K562 (cell line): ENCODE data around the gene MPDU1. TPM values are rescaled to one million over a fixed set of nuclear protein-coding genes. Genes with fewer than 3 reads are reported as not detected.

ENCODE experiments used
- ATAC-seq: fragments of 200-7000 bp; cut with Tn5 transposase; 3 replicates; pipeline ENCODE4 v1.9.1; 2020; ENCODE audit warnings: moderate library complexity
- BruUV-seq: library from RNA; stranded (reverse); fragments of 400-500 nt; replicated peaks from 2 replicates; lab custom pipeline; 2021; lab: Mats Ljungman, UMichigan
- CTCF ChIA-PET: fragments of 300-600 bp; formaldehyde crosslinking; extraction: SDS; loops from one replicate; lab custom pipeline; 2021; ENCODE audit warnings: low intra/inter-chr PET ratio; lab: Yijun Ruan, JAX
- POLR2A ChIA-PET: fragments of 300-600, 350-650 bp; sonication (Branson Sonifier 250); formaldehyde crosslinking; extraction: SDS; loops from one replicate; lab custom pipeline; 2021; ENCODE audit warnings: antibody characterized with exemption, inconsistent platforms; lab: Yijun Ruan, JAX
- DNase-seq, 4 experiments: peaks; one replicate each; pipeline versions ENCODE4 v3.0.0 to v3.0.0-alpha.2; 2011 to 2018; ENCODE audit warnings: low spot score in 3 of 4, mixed read lengths in 3 of 4; ENCODE audit errors: extremely low read depth in 1 of 4
- FAIRE-seq: peaks from 2 replicates; lab custom pipeline; 2011; peaks lifted over from hg19 to GRCh38; lab: Jason Lieb, UNC
- H2AFZ ChIP-seq: 2 replicates; pipeline ENCODE4 v1.6.0; 2011; ENCODE audit warnings: low read depth, low read length, control low read depth, inconsistent platforms
- H3K27ac ChIP-seq: fragments of 200-600 bp; 3 replicates; pipeline ENCODE4 v1.8.0; 2011; ENCODE audit warnings: low read depth, mild to moderate bottlenecking, control low read depth, inconsistent platforms, low read length, moderate library complexity, mixed read lengths; ENCODE audit errors: extremely low read depth
- H3K27me3 ChIP-seq, 2 experiments: fragments of 300-600 bp in 1 of 2; 2 replicates in 1 of 2; 3 replicates in 1 of 2; pipeline versions ENCODE4 v1.6.0 to v1.8.0; 2011; ENCODE audit warnings: inconsistent platforms in 2 of 2, low read length in 2 of 2, mild to moderate bottlenecking in 1 of 2, mixed read lengths in 1 of 2, moderate library complexity in 1 of 2; ENCODE audit not compliant: control insufficient read depth in 2 of 2, insufficient read depth in 2 of 2
- H3K36me3 ChIP-seq: fragments of 300-600 bp; 3 replicates; pipeline ENCODE4 v1.8.0; 2011; ENCODE audit warnings: mild to moderate bottlenecking, low read length, inconsistent platforms; ENCODE audit not compliant: control insufficient read depth, insufficient read depth
- H3K4me1 ChIP-seq, 2 experiments: fragments of 200-600 bp in 1 of 2; replicated peaks in 1 of 2; 2 replicates in 1 of 2; 3 replicates in 1 of 2; pipeline versions ENCODE4 v1.5.1 to v1.8.0; 2011; ENCODE audit warnings: inconsistent platforms in 2 of 2, low read length in 2 of 2, mild to moderate bottlenecking in 1 of 2, mixed read lengths in 1 of 2, moderate library complexity in 1 of 2; ENCODE audit not compliant: control insufficient read depth in 2 of 2, insufficient read depth in 2 of 2
- H3K4me2 ChIP-seq: 2 replicates; pipeline ENCODE4 v1.6.1; 2011; ENCODE audit warnings: low read length, control low read depth, inconsistent platforms, mixed read lengths; ENCODE audit not compliant: insufficient read depth
- H3K4me3 ChIP-seq: fragments of 200-600 bp; sonication (generic), shearing (Covaris generic); 2 replicates; pipeline ENCODE4 v1.5.1; 2016; ENCODE audit warnings: control low read depth, inconsistent platforms
- H3K79me2 ChIP-seq: fragments of 200-600 bp; 3 replicates; pipeline ENCODE4 v1.8.0; 2011; ENCODE audit warnings: low read length, inconsistent platforms; ENCODE audit not compliant: control insufficient read depth, insufficient read depth
- H3K9ac ChIP-seq, 2 experiments: 2 replicates each; pipeline versions ENCODE4 v1.6.0 to v1.6.1; 2011; ENCODE audit warnings: low read depth in 2 of 2, low read length in 2 of 2, control low read depth in 1 of 2, inconsistent platforms in 1 of 2, mild to moderate bottlenecking in 1 of 2, mixed read lengths in 1 of 2; ENCODE audit not compliant: insufficient read depth in 1 of 2
- H3K9me1 ChIP-seq: one replicate; pipeline ENCODE4 v1.6.0; 2011; ENCODE audit warnings: inconsistent platforms, mild to moderate bottlenecking, low read length, moderate library complexity; ENCODE audit not compliant: control insufficient read depth, insufficient read depth
- H3K9me3 ChIP-seq: replicated peaks from 2 replicates; pipeline ENCODE4 v1.5.1; 2011; ENCODE audit warnings: low read depth, low read length, inconsistent platforms; ENCODE audit not compliant: control insufficient read depth, insufficient read depth
- H4K20me1 ChIP-seq: replicated peaks from 2 replicates; pipeline ENCODE4 v1.6.1; 2011; ENCODE audit warnings: low read length, inconsistent platforms, mixed read lengths; ENCODE audit not compliant: control insufficient read depth, insufficient read depth
- CBFA2T2 ChIP-seq: fragments of 450-650 bp; conservative IDR thresholded peaks from 2 replicates; pipeline ENCODE4 v1.6.1; 2017; ENCODE audit warnings: mild to moderate bottlenecking
- CREM ChIP-seq: IDR thresholded peaks from 2 replicates; pipeline ENCODE4 v1.6.1; 2014; ENCODE audit warnings: antibody characterized with exemption, low read depth
- CTBP1 ChIP-seq: fragments of 450-650 bp; IDR thresholded peaks from 2 replicates; pipeline ENCODE4 v1.6.1; 2016; ENCODE audit warnings: borderline replicate concordance
- HDAC1 ChIP-seq, 2 experiments: fragments of 450-650 bp; IDR thresholded peaks; 2 replicates each; pipeline ENCODE4 v1.6.1; 2016 to 2017; ENCODE audit warnings: inconsistent platforms in 1 of 2, mild to moderate bottlenecking in 1 of 2, moderate library complexity in 1 of 2
- MAZ ChIP-seq, 2 experiments: fragments of 450-650 bp in 1 of 2; sonication (generic) in 1 of 2; formaldehyde crosslinking; IDR thresholded peaks in 1 of 2; conservative IDR thresholded peaks in 1 of 2; 2 replicates each; pipeline versions ENCODE4 v1.4.0 to v1.5.0; 2020; ENCODE audit warnings: mild to moderate bottlenecking in 1 of 2, missing genetic modification reagents in 1 of 2
- NR2C1 ChIP-seq, 2 experiments: fragments of 450-650 bp; IDR thresholded peaks; 2 replicates each; pipeline ENCODE4 v1.6.1; 2017; ENCODE audit warnings: mild to moderate bottlenecking in 2 of 2, antibody characterized with exemption in 1 of 2, inconsistent platforms in 1 of 2, missing compliant biosample characterization in 1 of 2, missing genetic modification characterization in 1 of 2
- NRF1 ChIP-seq, 2 experiments: fragments of 450-650 bp; IDR thresholded peaks in 1 of 2; conservative IDR thresholded peaks in 1 of 2; 2 replicates each; pipeline ENCODE4 v1.6.1; 2014; ENCODE audit warnings: mild to moderate bottlenecking in 2 of 2
- POLR2B ChIP-seq: fragments of 450-650 bp; IDR thresholded peaks from 2 replicates; pipeline ENCODE4 v1.6.1; 2018; ENCODE audit warnings: low read depth; ENCODE audit not compliant: partially characterized antibody
- SUPT5H ChIP-seq: fragments of 450-650 bp; IDR thresholded peaks from 2 replicates; pipeline ENCODE4 v1.6.1; 2016
- TCF3 ChIP-seq: sonication (generic); formaldehyde crosslinking; IDR thresholded peaks from 2 replicates; pipeline ENCODE4 v1.4.0; 2020; ENCODE audit warnings: mild to moderate bottlenecking, missing genetic modification reagents
- TCF7 ChIP-seq: sonication (generic); IDR thresholded peaks from 2 replicates; pipeline ENCODE4 v1.6.1; 2016; ENCODE audit warnings: antibody characterized with exemption, borderline replicate concordance
- TEAD4 ChIP-seq, 2 experiments: sonication (generic) in 1 of 2; formaldehyde crosslinking in 1 of 2; IDR thresholded peaks; 2 replicates each; pipeline versions ENCODE4 v1.6.1 to v1.8.0; 2012 to 2022; ENCODE audit warnings: borderline replicate concordance in 1 of 2, inconsistent platforms in 1 of 2, low read length in 1 of 2, mild to moderate bottlenecking in 1 of 2, missing genetic modification reagents in 1 of 2
- ZNF75A ChIP-seq: fragments of 450-650 bp; formaldehyde crosslinking; IDR thresholded peaks from 2 replicates; pipeline ENCODE4 v1.4.0; 2020; ENCODE audit warnings: mild to moderate bottlenecking
- ZNF764 ChIP-seq: fragments of 250-450 bp; sonication (Bioruptor Pico); IDR thresholded peaks from 2 replicates; pipeline ENCODE4 v1.4.0; 2020; ENCODE audit warnings: low read depth, mild to moderate bottlenecking, moderate library complexity
- WGBS: fragments of 100-300 bp; shearing (Covaris generic); methylation state at CpG from one replicate; pipeline ENCODE4 v1.1.6; 2016; ENCODE audit warnings: low coverage, mixed read lengths; ENCODE audit not compliant: insufficient coverage; ENCODE audit errors: missing lambda C conversion rate; 5-methylcytosine and 5-hydroxymethylcytosine counted together
- in situ Hi-C: fragments of 300-500 bp; cut with MboI; formaldehyde crosslinking; loops from 4 replicates; pipeline ENCODE4 v1.15.0; 2018; ENCODE audit warnings: inconsistent platforms, mixed read lengths
- intact Hi-C: fragments of 100-400 bp; cut with micrococcal nuclease; formaldehyde crosslinking; loops from 2 replicates; pipeline ENCODE4 v1.14.2; 2022
- polyA plus RNA-seq, 8 experiments: library from polyadenylated mRNA; depleted of rRNA in 4 of 8; stranded (reverse) in 5 of 8; unstranded in 3 of 8; fragments of >200 nt; fragmentation: Nextera tagmentation in 2 of 8; fragmentation: Illumina TruSeq in 1 of 8; extraction: Ambion mirVana in 2 of 8; extraction: Trizol in 1 of 8; gene quantifications; 2 replicates each; pipeline versions ENCODE4 v1.2.1 to v1.2.3, GENCODE V29; 2011 to 2014; ENCODE audit warnings: inconsistent platforms in 1 of 8, missing spikeins in 1 of 8
- total RNA-seq, 7 experiments: library from RNA; depleted of rRNA in 6 of 7; stranded (reverse); fragments of >200 nt in 6 of 7; fragmentation: Illumina TruSeq in 2 of 7; extraction: Trizol in 2 of 7; gene quantifications; 2 replicates each; pipeline versions ENCODE4 v1.2.1 to v1.2.3, GENCODE V29; 2011 to 2021; ENCODE audit warnings: low replicate concordance in 1 of 7
- TF ChIP-seq, protein P1 (sequence below): fragments of 450-650 bp; IDR thresholded peaks from 2 replicates; pipeline ENCODE4 v1.6.1; 2016; ENCODE audit warnings: antibody characterized with exemption
- TF ChIP-seq, protein P2 (sequence below): IDR thresholded peaks from 2 replicates; pipeline ENCODE4 v1.6.1; 2012; ENCODE audit warnings: low read depth, low read length, improper control_type of control experiment, borderline replicate concordance

The MPDU1 gene
- total and polyA plus RNA-seq, 9 of the 15 experiments (the other 6 are each of a cell fraction or from before 2014, with no cell fraction given), result 4.9 to 179 (median 77.1) TPM

DNA sequence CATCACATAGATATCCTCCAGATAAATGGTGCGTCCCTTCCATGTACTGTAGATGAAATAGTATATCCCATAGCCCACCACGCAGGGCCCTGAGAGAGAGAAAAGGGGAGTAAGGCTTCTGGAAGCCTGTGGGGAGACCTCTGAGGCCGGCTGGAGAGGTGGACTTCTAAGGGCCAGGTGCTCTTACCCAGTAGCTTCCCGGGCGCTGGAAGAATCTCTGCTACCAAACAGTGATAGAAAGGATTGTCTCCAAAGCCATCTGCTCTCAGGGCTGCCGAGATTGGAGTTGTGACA is 43.3 kb downstream of the MPDU1 start (continued):
- TF ChIP-seq ZNF764 (CRISPR knock-in tag) (no peak), NR2C1 (IDR thresholded peaks at IDR 0.05) (no peak), NR2C1 (tag; IDR thresholded peaks at IDR 0.05) (no peak), CREM (0 out of 2 replicates have a peak, but pooled peaks have one; percentile 9), TEAD4 (IDR thresholded peaks at IDR 0.05; ENCODE audit: low read length) (peak; percentile 76), TEAD4 (CRISPR knock-in tag; IDR thresholded peaks at IDR 0.05; ENCODE audit: borderline replicate concordance) (no peak), HDAC1 (IDR thresholded peaks at IDR 0.05) (peak in 1 of 2 experiments; percentile 67; a peak in 2 of 4 replicates), TCF3 (peak; percentile 61)
- TF ChIP-seq, protein P1, sequence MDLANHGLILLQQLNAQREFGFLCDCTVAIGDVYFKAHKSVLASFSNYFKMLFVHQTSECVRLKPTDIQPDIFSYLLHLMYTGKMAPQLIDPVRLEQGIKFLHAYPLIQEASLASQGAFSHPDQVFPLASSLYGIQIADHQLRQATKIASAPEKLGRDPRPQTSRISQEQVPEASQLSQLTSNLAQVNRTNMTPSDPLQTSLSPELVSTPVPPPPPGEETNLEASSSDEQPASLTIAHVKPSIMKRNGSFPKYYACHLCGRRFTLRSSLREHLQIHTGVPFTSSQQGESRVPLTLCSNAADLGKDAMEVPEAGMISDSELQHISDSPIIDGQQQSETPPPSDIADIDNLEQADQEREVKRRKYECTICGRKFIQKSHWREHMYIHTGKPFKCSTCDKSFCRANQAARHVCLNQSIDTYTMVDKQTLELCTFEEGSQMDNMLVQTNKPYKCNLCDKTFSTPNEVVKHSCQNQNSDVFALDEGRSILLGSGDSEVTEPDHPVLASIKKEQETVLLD, result no peak
- TF ChIP-seq, all 486 proteins: peak for 14

DNA sequence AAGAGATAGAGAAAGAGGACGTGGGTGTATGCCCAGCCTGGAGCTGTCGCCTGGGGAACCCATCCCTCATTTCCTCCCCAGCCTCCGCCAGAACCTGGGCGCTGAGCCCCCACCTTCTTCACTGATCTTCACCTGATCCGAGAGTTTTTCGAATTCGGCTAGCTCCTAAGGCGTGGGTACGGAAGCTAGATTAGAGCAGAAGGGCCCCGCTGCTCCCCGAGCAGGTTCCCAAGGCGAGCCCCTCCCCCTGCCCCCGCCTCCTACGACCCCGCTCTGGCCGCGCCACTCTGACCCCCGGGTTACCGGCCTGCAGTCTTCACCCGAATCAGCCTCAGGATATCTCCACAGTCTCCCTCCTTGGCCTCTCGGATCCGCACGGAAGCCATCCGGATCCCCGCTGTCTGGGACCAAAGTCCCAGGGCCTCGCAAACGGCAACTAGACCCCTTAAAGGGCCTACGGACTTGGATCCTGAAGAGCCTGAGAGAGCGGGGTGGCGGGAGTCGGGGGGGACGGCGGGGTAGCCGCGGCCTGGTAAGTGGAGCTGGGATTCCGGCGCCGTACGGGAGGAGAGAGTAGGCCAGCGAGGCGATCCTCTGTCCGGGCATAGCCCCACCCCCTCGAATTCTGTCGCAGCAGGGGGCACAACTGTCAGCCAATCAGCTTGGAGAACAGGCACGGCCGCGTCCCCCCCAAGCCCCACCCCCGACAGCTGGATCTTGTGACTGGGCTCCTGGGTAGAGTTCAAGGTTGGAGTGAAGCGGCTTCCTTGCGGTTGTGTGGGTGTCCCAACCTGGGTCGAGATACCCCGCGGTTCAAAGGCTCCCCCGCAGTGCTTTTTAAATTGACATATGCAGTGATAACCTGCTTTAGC is 43.8 kb downstream of the MPDU1 start, which contains the start of gene SAT2:
SAT2 (minus strand) TSS at position 572 of the 872 bp plus-strand sequence; CDS start at position 386, 186 bp downstream.
- intact Hi-C loops, result no loop called here
- peak; percentile 93 for ATAC-seq
- Histone ChIP-seq H3K27ac (peak within 1 kb of the TSS; percentile 31; the same call in 2 of the 3 replicates), H4K20me1 (no peaks in the 10 kb centered on the region), H2AFZ (peak within 1 kb of the TSS; percentile 84), H3K4me2 (peak within 1 kb of the TSS; percentile 77), H3K4me1 (peaks cover 0 to 17% of the 10 kb centered on the region in 2 experiments; a peak in 4 of 5 replicates), H3K9ac (peak within 1 kb of the TSS; percentile 51 to 92; a peak in 2 of 4 replicates), H3K27me3 (no peaks in the 10 kb centered on the region), H3K9me1 (no peaks in the 10 kb centered on the region), H3K79me2 (no peaks in the 10 kb centered on the region), H3K4me3 (peak within 1 kb of the TSS; percentile 51), H3K36me3 (no peaks in the 10 kb centered on the region), H3K9me3 (no peaks in the 10 kb centered on the region)
- ChIA-PET CTCF (no interaction called here), POLR2A (interaction anchor here (0.6 to 3.5 kb wide), 10 partner anchors 9 to 273 kb away, joined by 3 to 38 read pairs (median 4); partner anchors contain the start of genes FXR2, TMEM95, TP53 and WRAP53)
- peak; percentile 95 for FAIRE-seq
- WGBS, result 1% methylated on average over 19 of the region's 54 CpGs
- in situ Hi-C loops, result no loop called here
- BruUV-seq, result TSS peak; percentile 81
- peak; percentile 95 to 98 (median 98) for DNase-seq
- TF ChIP-seq CTBP1, result peak; percentile 30; the same call in 1 of the 2 replicates
- 0 out of 2 replicates have a peak, but pooled peaks have one; percentile 22 for TF ChIP-seq SUPT5H
- TF ChIP-seq ZNF75A (CRISPR knock-in tag), result no peak
- 0 out of 2 replicates have a peak, but pooled peaks have one; percentile 73 for TF ChIP-seq TCF7
- TF ChIP-seq POLR2B, result peak; percentile 32
- TF ChIP-seq CBFA2T2, result 0 out of 2 replicates have a peak, but pooled peaks have one; percentile 39
- TF ChIP-seq, protein P2, sequence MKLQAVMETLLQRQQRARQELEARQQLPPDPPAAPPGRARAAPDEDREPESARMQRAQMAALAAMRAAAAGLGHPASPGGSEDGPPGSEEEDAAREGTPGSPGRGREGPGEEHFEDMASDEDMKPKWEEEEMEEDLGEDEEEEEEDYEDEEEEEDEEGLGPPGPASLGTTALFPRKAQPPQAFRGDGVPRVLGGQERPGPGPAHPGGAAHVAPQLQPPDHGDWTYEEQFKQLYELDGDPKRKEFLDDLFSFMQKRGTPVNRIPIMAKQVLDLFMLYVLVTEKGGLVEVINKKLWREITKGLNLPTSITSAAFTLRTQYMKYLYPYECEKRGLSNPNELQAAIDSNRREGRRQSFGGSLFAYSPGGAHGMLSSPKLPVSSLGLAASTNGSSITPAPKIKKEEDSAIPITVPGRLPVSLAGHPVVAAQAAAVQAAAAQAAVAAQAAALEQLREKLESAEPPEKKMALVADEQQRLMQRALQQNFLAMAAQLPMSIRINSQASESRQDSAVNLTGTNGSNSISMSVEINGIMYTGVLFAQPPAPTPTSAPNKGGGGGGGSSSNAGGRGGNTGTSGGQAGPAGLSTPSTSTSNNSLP, result no peak
- peak in 1 of 2 experiments; percentile 40; a peak in 2 of 4 replicates for TF ChIP-seq NRF1 (conservative IDR thresholded peaks at IDR 0.05 in 1 of 2, IDR thresholded peaks at IDR 0.05 in 1 of 2)
- TF ChIP-seq NR2C1 (IDR thresholded peaks at IDR 0.05), result no peak; the same call in 1 of the 2 replicates
- TF ChIP-seq NR2C1 (tag; IDR thresholded peaks at IDR 0.05), result peak; percentile 20; the same call in 1 of the 2 replicates
- peak; percentile 20 to 42; a peak in 2 of 4 replicates for TF ChIP-seq MAZ (CRISPR knock-in tag; conservative IDR thresholded peaks at IDR 0.05 in 1 of 2, IDR thresholded peaks at IDR 0.05 in 1 of 2)
